HS-27A (cell line): ENCODE data around the gene KCNG1.

ENCODE experiments used
- DNase-seq: peaks from one replicate; pipeline ENCODE4 v3.0.0-alpha.2; 2012; ENCODE audit warnings: low read depth, missing footprints

Gene KCNG1

DNA sequence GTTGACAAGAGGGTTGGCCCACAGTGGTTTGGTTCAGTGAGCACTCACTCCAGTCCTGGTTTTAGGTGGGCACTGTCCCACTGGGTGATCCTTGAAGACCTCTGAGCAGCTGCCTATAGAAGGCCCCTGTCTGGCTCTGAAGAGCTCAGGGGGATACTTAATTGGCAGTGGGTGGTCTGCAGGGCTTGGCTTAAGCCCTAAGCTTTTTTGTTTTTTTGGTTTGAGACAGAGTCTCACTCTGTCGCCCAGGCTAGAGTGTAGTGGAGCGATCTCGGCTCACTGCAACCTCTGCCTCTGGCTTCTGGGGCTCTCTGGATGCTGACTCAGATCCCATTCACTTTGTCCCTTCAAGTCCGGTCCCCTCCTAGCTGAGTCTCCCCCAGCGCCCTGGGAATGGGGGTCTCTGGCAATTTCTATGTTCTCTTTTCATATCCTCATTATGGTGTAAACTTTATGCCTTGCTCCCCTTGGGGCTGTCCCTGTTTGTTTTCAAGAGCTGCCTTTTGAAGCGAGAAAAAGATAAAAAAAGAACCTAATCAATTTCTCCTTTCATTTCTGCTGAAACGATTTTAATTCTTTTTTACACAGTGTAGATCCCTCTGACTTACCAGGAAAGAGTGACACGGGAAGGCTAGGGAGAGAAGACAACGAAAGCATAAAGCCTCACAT is 12.2 kb upstream of the KCNG1 start:
- DNase-seq: no peak

GRCh38 chr20:51034476-51034875 is 11.6 kb upstream of the KCNG1 start:
- DNase-seq: no peak

DNA sequence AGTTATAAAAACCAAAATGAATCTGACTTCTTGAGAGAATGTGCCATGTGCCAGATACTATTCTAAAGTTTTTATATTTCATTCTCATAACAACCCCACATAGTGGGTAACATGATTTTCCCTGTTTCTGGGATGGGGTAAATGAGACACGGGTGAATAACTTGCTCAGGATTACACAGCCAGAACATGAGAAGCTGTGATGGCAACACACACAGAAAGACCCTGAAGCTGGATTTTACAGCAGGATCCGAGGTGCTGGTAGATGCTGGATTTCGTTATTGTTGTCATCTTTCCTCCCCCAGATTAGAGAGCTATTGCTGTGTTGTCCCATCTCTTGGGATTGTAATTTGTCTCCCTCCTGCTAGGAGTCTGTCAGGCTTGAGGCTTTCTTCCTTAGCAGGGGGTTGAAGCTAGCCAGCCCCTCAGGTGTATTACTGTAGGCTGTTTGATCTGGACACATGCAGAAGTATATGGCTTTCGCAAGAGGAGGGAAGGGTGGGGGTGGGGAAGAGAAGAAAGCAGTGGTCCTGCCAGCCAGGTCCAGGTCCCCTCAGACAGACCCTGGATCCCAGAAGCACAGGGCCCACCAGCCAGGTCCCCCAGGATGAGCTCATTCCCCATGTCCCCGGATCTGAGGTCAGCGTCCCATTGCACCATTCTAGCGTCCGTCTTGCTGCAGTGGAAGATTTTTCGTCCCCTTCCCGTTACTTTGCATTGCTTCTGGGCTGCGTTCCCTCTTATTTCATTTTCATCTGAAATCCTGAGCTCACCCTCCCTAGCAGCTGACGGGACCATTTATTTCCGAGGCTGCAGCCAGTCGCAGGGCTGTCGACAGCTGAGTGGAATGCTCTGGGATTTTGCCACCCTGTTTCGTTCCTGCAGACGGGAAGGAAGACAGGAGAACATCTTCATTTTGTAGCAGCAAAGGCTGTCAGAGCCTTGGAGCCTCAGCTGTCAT is 7.3 kb upstream of the KCNG1 start:
- no peak for DNase-seq

DNA sequence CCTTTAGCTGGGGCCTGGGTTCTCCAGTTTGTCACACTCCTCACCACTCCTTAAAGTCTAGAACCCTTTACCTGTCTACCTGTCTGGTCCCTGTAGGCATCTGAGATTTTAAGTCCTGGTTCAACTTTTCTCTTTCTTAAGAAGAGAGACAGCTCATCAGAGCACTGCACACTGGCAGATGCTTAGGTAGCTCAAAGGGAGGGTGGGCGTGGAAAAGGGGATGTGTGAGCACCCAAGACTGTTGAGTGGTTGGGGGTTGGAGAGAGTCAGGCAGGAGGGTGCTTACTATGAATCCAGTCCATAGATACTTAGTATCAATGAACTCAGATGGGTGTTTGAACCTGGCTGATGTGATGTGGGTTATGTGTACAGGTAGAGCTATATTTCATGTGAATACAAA is 6.6 kb upstream of the KCNG1 start:
- no peak for DNase-seq

DNA sequence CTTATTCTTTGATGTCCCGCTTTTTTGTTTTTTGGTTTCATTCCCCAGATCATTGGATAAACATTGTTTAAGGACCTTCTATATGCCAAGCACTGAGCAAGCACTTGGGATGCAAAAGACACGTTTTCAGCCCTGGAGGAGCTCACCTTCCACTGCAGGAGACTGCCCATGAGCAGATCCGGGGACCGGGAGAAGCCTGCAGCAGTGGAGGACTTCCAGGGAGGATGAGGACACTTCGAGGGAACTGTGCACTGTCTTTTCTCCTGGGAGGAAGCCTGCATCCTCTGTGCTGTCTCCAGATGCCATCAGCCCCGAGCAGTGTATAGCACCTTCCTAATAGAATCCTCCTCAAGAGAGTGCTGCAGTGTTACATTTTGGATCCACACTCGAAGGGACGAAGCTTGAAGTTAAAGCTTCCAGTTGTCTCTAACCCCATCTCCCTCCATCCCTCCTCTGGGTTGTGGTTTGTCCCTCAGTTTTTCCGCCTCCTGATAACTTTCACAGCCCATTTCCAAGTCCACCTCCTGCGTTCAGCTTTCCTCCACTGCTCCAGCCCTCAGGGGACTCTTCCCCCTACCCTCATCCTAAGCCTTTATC is 5.8 kb upstream of the KCNG1 start:
- no peak for DNase-seq

DNA sequence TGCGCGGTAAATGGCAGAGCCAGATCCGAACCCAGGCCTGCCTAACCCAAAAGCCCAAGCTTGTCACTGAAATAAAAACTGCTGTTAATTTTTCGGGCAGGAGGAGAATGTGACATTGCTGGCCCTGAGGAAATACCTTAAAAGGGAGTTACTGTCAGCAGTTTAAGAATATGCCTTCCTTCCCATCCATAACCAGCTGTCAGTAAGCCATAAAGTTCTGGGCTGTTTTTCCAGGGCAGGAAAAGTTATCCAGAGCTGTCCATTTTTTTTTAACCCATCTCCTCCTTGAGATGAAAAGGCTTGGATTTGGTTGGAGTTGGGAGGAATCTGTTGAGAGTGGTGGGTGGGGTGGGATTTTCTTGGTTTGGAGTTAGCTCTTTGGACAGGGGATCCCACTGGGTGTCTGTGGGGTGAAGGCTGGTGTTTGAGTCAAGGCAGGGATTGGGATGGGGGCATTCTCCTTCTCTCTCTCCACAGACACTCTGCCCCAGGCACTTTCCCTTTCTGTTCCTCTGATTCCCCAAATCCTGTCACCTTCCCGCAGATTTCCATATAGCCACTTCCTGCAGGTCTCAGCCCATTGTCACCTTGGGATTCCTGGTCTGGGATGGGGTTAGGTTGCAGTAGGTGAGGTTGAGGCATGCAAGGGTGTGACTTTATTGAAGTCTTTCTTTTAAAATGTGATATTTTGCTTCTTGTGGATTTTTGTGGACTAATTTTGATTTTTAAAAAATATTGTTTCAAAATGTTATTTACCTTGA is 4.3 kb upstream of the KCNG1 start:
- DNase-seq: no peak

GRCh38 chr20:51026269-51026668 is 3.4 kb upstream of the KCNG1 start:
- no peak for DNase-seq

GRCh38 chr20:51024761-51025160 is 1.9 kb upstream of the KCNG1 start:
- DNase-seq: no peak

- DNase-seq: no peak
Observed at GRCh38 chr20:51023617-51024155, 779 bp upstream of the KCNG1 start.

- no peak for DNase-seq
Observed at GRCh38 chr20:51022227-51022802, 592 bp downstream of the KCNG1 start.

DNA sequence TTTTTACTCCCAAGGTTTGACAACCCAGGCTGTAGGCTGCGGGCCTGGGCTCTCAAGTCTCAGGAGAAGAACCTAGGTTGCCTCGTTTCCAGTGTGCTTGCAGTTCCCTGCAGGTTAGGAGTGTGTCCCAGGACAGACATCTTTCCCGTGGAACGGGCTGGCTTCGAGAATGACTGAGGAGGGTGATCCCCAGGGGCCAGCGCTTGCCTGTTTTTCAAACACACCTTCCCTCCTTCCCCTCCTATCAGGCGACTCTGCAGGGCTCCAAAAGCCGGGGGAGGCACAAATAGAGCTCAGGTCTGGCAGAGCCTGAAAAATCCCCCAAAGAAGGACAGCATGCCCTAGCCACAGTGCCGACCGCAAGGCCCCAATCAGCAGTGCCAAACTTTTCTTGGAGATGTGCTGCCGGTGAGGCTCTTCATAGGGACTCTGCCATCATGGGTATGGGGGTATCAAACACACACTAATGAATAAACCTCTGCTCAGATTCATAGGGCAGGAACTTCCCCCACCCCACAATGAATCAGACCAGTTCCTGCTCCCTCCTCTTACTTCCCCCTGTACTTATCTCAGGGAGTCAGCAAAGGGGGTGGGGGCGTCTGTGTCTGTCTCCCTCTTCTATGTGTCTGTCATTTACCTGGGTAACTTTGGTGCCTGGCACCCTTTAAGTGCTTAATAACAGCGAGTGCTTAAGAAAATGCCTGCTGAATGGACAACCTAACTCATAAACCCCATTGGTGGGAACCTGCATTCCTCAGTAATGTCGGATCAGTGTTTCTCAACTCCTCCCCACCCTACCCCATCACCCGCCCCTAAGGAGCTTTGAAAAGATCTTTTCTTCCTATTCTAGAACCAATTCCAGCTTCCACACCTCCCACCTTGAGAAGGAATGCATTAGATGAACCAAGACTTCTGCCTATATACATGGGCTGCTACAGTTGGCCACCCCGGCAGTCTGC is 1.6 kb downstream of the KCNG1 start:
- DNase-seq: no peak

DNA sequence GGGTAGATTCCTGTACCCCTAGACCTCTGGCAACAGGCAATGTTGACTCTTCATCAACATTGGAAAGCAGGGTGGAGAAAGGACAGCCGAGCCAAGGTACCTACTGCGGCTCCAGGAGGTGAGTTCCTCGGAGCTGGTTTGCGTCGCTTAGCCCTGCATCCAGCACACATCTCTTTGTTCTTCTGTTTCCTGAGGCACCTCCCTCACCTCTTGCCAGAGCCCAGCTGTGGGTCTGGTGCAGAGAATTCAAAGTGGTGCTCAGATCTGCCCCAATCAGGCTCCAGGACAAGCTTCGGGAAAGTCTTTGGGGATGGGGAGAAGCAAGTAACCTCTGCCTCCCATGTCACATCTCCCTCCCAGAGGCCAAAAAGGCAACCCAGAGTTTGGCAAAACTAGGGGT is 2.2 kb downstream of the KCNG1 start:
- DNase-seq: no peak

DNA sequence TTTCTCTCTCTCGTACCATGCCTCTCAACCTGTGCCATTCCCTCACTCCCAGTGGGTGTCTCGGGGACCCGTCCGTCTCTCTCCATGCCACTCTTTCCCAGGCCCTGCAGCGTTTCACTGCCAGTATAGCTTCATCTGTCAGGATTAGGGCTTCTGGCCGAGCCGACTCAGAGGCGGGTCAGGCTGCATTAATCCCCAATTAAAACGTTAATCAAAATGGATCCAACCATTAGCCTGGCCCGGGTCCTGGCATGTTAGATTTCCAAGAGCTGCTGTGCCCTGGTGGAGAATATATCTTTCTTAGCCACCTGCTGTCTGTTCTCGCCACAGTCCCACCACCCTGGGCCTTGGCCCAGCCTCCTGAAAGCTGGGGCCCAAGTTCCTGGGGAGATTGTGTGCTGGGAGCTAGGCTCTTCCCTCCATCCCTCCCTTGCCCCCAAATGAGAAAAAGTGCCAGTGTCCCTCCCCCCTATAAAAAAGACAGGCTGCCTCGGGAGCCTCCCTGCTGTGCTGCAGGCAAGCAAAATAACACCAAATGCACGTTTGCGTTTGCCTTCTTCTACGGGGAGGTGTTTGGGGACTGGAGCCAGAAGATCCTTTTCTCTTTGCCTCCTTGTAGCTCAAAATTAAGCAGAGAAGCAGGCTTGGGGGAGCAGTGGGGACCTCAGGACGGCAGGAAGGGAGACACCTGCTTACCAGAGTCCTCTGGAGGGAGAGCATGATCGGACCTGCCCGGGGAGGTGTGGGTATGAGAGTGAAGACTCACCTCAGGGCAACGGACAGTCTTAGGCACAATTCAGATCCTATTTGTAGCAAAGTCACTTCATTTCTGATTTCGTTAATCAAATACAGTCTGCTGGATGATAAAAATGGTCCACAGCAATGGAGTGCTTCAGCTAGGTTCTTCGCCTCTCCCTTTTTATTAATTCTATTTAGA is 3.0 kb downstream of the KCNG1 start:
- no peak for DNase-seq

DNA sequence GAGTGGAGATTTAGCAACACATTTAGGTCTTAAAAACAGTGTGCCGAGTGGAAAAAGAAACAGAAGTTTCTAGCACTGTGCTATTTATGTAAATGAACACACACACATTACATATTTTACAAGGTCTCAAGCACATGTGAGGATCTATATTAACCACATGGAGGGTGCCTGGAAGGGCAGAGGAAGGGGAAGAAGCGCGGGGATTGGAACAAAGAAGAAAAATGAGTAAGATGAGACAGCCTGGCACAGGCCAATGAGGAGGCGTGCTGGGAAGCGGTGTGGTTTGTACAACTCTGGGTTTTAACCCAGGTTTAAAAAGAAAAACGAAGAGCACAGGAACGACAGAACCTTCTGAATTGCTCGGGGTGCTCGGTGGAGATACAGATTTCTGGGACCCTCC is 5.7 kb downstream of the KCNG1 start:
- no peak for DNase-seq

- no peak for DNase-seq
Observed at GRCh38 chr20:51016521-51016920, 6.4 kb downstream of the KCNG1 start.

DNA sequence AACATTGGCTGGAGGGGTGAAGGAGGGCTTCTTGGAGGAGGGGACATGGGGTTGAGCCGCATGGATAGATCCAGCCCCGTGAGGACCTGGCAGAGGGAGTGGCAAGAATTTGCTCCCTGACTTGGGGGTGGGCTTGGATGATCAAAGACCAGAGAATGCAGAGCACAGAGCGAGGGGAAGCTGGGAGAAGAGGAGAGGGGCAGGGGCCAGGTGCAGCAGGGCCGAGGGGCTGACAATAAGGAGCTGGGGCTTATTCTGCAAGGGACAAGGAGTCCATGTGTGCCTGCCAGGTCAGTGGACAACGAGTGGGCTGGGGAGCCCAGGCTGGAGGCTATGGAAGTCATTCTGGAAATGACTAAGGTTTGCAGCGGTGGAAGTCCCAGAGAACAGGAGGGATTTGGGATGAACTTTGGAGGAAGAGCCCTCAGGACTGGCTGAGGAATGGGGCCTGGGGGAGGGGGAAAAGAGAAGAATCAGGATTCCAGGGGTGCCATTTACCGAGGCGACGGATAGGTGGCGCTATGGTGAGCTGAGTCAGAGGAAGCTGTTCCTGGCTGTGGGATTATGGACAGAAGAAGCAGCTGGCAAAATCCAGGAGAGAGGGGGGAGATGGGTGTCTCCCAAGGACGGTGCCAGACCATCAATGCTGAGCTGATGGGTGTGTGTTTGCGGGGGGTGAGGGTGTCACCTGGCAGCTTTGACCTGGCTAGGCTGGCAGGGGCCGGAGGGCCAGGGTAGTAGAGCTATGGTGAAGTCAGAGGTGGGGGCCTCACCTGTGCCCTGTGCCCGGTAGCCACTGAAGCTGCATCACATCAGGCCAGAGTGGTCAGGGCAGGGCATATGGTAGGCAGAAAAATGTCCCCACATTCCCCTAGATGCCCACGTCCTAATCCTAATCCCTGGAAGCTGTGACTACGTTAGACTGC is 7.8 kb downstream of the KCNG1 start:
- peak; percentile 30 for DNase-seq

GRCh38 chr20:51013577-51014330 is 9.2 kb downstream of the KCNG1 start:
- DNase-seq: no peak
